GM18498 (cell line): ENCODE measurements around the gene TMEM271.

Experiments
- ATAC-seq: cut with Tn5 transposase; IDR thresholded peaks from one replicate; pipeline ENCODE4 v1.9.1; 2021; ENCODE audit warnings: mild to moderate bottlenecking, moderate library complexity; ENCODE audit not compliant: unreplicated experiment

Gene TMEM271

GRCh38 chr4:581753-582361 lies 5.8 kb upstream of the TMEM271 start:
- no peak for ATAC-seq

DNA sequence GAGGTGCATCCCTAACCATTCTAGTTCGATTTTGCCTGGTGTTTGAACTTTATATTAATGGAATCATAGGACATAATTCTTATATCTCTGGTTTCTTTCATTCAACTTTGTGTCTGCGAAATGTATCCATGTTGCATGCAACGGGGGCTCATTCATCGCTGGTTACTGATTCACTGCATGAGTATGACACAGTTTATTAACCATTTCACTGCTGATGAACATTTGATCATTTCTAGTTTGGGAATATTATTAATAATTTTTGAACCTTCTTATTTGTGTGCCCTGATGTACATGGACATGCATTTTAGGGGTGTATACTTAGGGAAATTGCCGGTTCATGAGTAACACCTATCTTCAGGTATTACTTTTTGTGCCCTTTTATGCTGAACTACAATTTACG lies 5.1 kb upstream of the TMEM271 start:
- ATAC-seq: no peak

DNA sequence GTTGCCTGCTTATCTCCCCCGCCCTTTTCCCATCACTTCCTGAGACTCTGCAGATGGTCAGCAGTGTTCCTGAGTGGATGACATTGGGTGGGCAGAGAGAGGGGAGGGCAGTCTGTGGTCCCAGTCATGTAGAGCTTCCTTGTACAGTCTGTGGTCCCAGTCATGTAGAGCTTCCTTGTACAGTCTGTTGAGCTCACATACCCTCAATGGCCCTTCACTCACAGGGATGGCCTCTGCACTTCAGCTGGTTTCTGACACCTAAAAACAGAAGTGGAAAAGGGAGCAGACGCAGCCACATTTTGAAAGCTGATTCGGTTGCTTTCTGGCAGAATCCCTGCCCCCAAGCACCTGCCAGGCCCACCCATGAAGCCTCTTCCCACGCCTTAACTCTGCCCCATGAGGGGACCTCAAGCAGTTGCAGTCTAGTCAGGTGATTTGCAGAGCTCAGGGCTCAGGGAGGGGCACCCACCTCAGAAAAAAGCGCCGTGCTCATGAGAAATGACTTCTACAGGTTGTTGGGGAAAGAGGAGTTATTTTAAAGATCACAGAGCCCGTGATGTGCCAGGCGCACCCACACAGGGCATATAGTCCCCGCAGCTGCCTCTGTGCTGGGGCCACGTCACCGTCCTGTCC lies 3.6 kb upstream of the TMEM271 start:
- no peak for ATAC-seq

DNA sequence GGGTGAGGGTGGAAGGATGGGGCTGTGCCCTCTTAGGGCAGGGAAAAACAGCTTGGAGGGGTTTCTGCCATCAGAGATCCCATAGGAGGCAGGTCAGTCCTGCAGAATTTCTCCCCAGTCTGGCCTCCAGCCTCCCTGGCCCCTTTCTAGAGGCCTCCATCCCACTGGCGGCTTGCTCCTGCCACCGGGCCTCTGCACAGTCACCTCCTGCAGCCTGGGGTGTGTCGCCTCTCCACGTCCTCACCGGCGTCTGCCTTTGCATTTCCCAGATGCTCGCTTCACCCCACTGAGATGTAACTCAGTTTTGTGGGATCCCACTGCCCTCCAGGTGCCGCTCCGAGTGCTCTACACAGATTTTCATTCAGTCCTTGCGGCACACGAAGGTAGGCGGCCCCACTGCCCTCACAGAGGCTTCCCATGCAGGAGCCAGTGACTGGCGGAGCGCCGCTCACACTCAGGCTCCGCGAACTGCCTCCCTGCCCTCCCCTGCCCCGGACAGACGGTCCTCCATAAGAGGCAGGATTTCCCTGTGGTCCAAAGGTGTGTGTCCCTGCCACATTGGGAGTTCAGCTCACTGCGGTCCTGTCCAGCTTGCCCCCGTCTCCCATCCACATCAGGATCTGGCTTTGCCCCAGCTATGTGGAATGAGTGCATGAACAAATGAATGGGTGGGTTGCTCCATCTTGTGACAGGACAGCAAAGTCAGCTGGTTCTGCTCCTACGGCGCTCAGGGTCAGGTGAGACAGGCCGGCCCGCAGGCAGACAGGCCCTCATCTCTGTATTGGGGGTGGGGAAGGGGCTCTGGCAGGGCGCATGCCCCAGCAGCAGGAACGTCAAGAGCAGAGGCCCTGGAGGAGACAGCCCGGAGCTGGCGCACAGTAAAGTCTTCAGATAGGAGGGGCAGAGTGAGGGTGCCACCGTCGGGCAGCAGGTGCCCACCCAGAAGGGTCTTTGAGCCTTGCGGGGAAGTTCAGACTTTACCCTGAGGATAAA lies 2.7 kb upstream of the TMEM271 start:
- ATAC-seq: no peak

GRCh38 chr4:577499-578450 lies 1.7 kb upstream of the TMEM271 start:
- no peak for ATAC-seq

GRCh38 chr4:576991-577498 lies 950 bp upstream of the TMEM271 start:
- ATAC-seq: no peak

GRCh38 chr4:575281-576141 lies 584 bp downstream of the TMEM271 start:
- no peak for ATAC-seq

DNA sequence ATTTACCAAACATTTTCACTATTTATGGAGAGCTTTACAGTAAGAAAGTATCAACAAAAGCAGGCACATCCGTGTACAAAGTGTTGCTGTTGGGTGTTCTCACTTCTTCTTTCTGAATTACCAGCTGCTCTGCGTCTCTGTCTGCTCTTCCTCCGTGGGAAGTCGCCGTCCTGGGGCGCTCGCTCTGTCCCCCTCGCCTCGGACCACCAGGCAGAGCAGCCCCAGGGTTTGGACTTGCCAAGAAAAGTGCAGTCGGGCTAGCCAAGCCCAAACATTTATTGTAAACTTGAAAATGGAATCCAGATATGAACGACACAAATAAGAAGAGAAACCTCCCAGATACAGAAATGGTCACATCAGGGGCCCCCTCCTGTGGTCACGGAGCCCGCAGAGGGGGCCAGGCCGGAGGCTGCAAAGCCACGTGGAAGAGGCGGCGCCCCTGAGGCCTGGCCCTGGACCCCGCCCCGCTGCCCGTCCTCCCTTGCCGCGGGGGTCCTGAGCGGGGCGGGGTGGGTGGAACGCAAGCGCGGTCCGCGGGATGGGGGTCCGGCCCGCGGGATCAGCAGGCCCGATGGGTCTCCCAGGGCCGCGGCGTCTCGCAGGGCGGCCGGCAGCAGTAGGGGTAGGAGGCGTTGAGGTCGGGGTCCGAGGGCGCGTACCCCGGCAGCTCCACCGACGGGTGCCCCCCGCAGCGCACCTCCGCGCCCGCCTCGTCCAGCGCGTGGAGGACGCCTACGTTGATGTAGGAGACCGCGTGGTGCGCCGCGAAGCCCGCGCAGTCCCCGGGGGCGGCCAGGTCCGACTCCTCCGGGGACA lies 1.5 kb downstream of the TMEM271 start:
- no peak for ATAC-seq

GRCh38 chr4:573122-573892 lies 2.8 kb downstream of the TMEM271 start:
- no peak for ATAC-seq

GRCh38 chr4:572594-572993 lies 3.5 kb downstream of the TMEM271 start:
- no peak for ATAC-seq

GRCh38 chr4:571838-572572 lies 4.1 kb downstream of the TMEM271 start:
- no peak for ATAC-seq

- ATAC-seq: no peak
Observed at GRCh38 chr4:570754-571153, 5.3 kb downstream of the TMEM271 start.

- no peak for ATAC-seq
Observed at GRCh38 chr4:569958-570667, 6.0 kb downstream of the TMEM271 start.

- ATAC-seq: no peak
Observed at GRCh38 chr4:568962-569361, 7.1 kb downstream of the TMEM271 start.

- ATAC-seq: no peak
Observed at GRCh38 chr4:568351-568652, 7.8 kb downstream of the TMEM271 start.

DNA sequence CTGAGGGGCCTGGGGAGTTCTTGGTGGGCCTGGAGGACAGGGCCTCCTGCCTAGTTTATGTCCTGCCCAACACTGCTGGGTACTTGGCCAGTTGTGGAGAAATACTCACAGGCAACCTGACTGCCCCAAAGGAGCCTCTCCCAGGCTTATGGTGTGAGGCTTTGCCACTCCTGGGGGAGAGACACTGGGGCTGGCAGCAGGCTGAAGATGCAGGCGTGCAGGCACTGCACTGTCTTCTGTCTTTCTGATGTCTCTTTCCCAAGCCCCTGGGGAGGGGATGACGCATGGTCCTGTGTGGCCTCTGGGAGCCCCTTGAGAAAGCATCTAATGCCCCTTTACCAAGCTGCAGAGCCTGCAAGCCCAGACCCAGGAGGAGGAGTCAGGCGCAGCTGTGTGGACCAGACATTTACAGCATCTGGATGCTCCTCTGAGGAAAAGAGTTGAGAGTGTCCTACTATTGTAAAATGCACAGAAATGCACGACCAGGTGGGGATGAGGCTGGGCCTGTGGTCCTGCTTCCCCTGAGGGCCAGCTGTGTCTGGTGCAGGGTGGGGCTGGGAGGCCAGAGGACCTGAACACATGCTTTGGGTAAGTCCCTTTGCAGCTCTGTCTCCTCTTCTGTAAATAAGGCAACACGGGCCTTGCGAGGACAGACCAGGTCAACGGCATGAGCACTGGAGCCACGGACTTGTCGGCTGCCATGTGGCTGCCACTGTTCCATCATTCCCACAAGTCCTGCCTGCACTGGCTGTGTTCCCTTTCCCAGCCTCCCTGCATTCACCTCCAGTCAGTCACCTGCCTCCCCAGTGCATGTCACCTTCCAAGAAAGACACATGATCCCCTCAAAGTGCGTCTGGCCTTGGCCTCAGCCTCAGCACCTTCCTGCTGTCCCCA lies 8.4 kb downstream of the TMEM271 start:
- ATAC-seq: no peak
